HK-2 (cell line): ENCODE results near the gene AADACL2.

Source experiments
- DNase-seq: peaks from one replicate; pipeline ENCODE4 v3.0.0-alpha.2; 2018; ENCODE audit not compliant: unreplicated experiment

The AADACL2 gene

DNA sequence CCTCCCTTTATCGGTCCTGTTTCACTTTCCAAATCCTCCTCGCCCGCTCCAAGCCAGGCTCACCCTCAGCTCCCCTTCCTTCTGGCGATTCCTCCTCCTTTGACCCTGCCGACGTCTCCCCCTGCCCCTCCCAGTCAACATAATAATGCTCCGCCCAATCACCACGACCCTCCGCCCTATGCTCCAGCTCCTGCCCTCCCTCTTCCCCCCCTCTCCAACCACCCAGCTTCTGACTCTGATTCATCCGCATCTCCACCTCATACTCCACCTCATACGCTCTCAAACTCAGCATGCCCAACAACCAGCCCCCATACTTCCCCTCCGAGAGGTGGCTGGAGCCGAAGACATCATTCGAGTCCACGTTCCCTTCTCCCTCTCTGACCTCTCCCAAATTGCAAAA, 73.1 kb downstream of the AADACL2 start:
- no peak for DNase-seq
